Measurements from ENCODE around the gene STAM2. TPM values are rescaled to one million over a fixed set of nuclear protein-coding genes. Genes with fewer than 3 reads are reported as not detected.

STAM2 gene
- total RNA-seq, 1 experiment from 2014 or later, result 28.1 TPM

- no peak overlapping the region for H3K4me3 ChIP-seq (ENCODE audit: low read depth, low read length, poor library complexity, severe bottlenecking)
- no peaks in the 10 kb centered on the region for H3K4me1 ChIP-seq (ENCODE audit: insufficient read depth, low read length, poor library complexity, severe bottlenecking)
- intact Hi-C loops (cut with micrococcal nuclease; ENCODE audit: unreplicated experiment), result no loop called here
- no peaks in the 10 kb centered on the region for H3K36me3 ChIP-seq (ENCODE audit: insufficient read depth, low read length, poor library complexity, severe bottlenecking)
- H3K27me3 ChIP-seq (replicated peaks; ENCODE audit: insufficient read depth, low read depth, low read length, poor library complexity), result no peaks in the 10 kb centered on the region
- DNase-seq (ENCODE audit: low spot score), result no peak
- TF ChIP-seq EZH2 (IDR thresholded peaks at IDR 0.05; ENCODE audit: borderline replicate concordance, low read depth, low read length, poor library complexity, severe bottlenecking) (no peak), CTCF (conservative IDR thresholded peaks at IDR 0.05; ENCODE audit: low read depth, low read length) (no peak)
- CTCF ChIA-PET, result interaction anchor here (0.7 kb wide), 1 partner anchor 236 kb away, joined by 3 read pairs; no protein-coding TSS in a partner anchor
- no peaks in the 10 kb centered on the region for H3K9me3 ChIP-seq (ENCODE audit: low read depth, low read length, poor library complexity, severe bottlenecking)
- no peak overlapping the region for H3K27ac ChIP-seq (ENCODE audit: low read depth, low read length, poor library complexity, severe bottlenecking)
- BruUV-seq (replicated peaks), result no TSS peak
- POLR2A ChIA-PET (ENCODE audit: low non-redundant PET), result no interaction called here
Measured at GRCh38 chr2:152084076-152084475, 91.5 kb downstream of the STAM2 start.

- POLR2A ChIA-PET (ENCODE audit: low non-redundant PET), result no interaction called here
- Histone ChIP-seq H3K4me1 (ENCODE audit: insufficient read depth, low read length, poor library complexity, severe bottlenecking) (no peaks in the 10 kb centered on the region), H3K27ac (ENCODE audit: low read depth, low read length, poor library complexity, severe bottlenecking) (no peak overlapping the region), H3K36me3 (ENCODE audit: insufficient read depth, low read length, poor library complexity, severe bottlenecking) (no peaks in the 10 kb centered on the region), H3K9me3 (ENCODE audit: low read depth, low read length, poor library complexity, severe bottlenecking) (no peaks in the 10 kb centered on the region), H3K27me3 (replicated peaks; ENCODE audit: insufficient read depth, low read depth, low read length, poor library complexity) (no peaks in the 10 kb centered on the region), H3K4me3 (ENCODE audit: low read depth, low read length, poor library complexity, severe bottlenecking) (no peak overlapping the region)
- no TSS peak for BruUV-seq (replicated peaks)
- CTCF ChIA-PET, result interaction anchor here (0.6 kb wide), 1 partner anchor 259 kb away, joined by 3 read pairs; no protein-coding TSS in a partner anchor
- no peak for DNase-seq (ENCODE audit: low spot score)
- TF ChIP-seq CTCF (conservative IDR thresholded peaks at IDR 0.05; ENCODE audit: low read depth, low read length) (no peak), EZH2 (IDR thresholded peaks at IDR 0.05; ENCODE audit: borderline replicate concordance, low read depth, low read length, poor library complexity, severe bottlenecking) (no peak)
- intact Hi-C loops (cut with micrococcal nuclease; ENCODE audit: unreplicated experiment), result no loop called here
Measured at GRCh38 chr2:152083202-152083875, 92.2 kb downstream of the STAM2 start.

GRCh38 chr2:152078662-152079061 lies 96.9 kb downstream of the STAM2 start:
- TF ChIP-seq CTCF (conservative IDR thresholded peaks at IDR 0.05; ENCODE audit: low read depth, low read length), result no peak
- no peak for TF ChIP-seq EZH2 (IDR thresholded peaks at IDR 0.05; ENCODE audit: borderline replicate concordance, low read depth, low read length, poor library complexity, severe bottlenecking)
- Histone ChIP-seq H3K36me3 (ENCODE audit: insufficient read depth, low read length, poor library complexity, severe bottlenecking) (no peaks in the 10 kb centered on the region), H3K9me3 (ENCODE audit: low read depth, low read length, poor library complexity, severe bottlenecking) (no peaks in the 10 kb centered on the region), H3K27ac (ENCODE audit: low read depth, low read length, poor library complexity, severe bottlenecking) (no peak overlapping the region), H3K27me3 (replicated peaks; ENCODE audit: insufficient read depth, low read depth, low read length, poor library complexity) (peaks cover 2% of the 10 kb centered on the region), H3K4me1 (ENCODE audit: insufficient read depth, low read length, poor library complexity, severe bottlenecking) (no peaks in the 10 kb centered on the region), H3K4me3 (ENCODE audit: low read depth, low read length, poor library complexity, severe bottlenecking) (no peak overlapping the region)
- no TSS peak for BruUV-seq (replicated peaks)
- ChIA-PET POLR2A (ENCODE audit: low non-redundant PET) (no interaction called here), CTCF (no interaction called here)
- intact Hi-C loops (cut with micrococcal nuclease; ENCODE audit: unreplicated experiment), result no loop called here
- no peak for DNase-seq (ENCODE audit: low spot score)

Data from A673 (cell line).